HuH-7.5 (cell line): ENCODE results near the gene MBNL1.
"Not testable (repeated sequence)": the region's sequence is repeated elsewhere in the genome, so short reads cannot be mapped to it uniquely, and the experiment has no call there.

Experiments used
- DNase-seq: peaks from one replicate; pipeline ENCODE4 v3.0.0; 2011; ENCODE audit warnings: low spot score

The MBNL1 gene

GRCh38 chr3:152404976-152405375 is 136.2 kb downstream of the MBNL1 start:
- DNase-seq, result no peak

GRCh38 chr3:152405915-152406802 is 137.4 kb downstream of the MBNL1 start:
- DNase-seq, result no peak

- no peak for DNase-seq
Observed at GRCh38 chr3:152413240-152413639, 144.5 kb downstream of the MBNL1 start.

- no peak for DNase-seq
Observed at GRCh38 chr3:152416808-152417580, 148.3 kb downstream of the MBNL1 start.

- no peak for DNase-seq
Observed at GRCh38 chr3:152419748-152420147, 151.0 kb downstream of the MBNL1 start.

- no peak for DNase-seq
Observed at GRCh38 chr3:152421162-152421561, 152.4 kb downstream of the MBNL1 start.

- no peak for DNase-seq
Observed at GRCh38 chr3:152426393-152426792, 157.7 kb downstream of the MBNL1 start.

- DNase-seq, result no peak
Observed at GRCh38 chr3:152428577-152428976, 159.8 kb downstream of the MBNL1 start.

- no peak for DNase-seq
Observed at GRCh38 chr3:152430223-152431002, 161.7 kb downstream of the MBNL1 start.

GRCh38 chr3:152434142-152434541 is 165.4 kb downstream of the MBNL1 start:
- no peak for DNase-seq

GRCh38 chr3:152435210-152435609 is 166.5 kb downstream of the MBNL1 start:
- DNase-seq, result not testable (repeated sequence)

GRCh38 chr3:152436707-152437590 is 168.2 kb downstream of the MBNL1 start:
- DNase-seq, result no peak

GRCh38 chr3:152438181-152438580 is 169.5 kb downstream of the MBNL1 start:
- no peak for DNase-seq

GRCh38 chr3:152438706-152439105 is 170.0 kb downstream of the MBNL1 start:
- DNase-seq, result no peak

GRCh38 chr3:152440243-152440642 is 171.5 kb downstream of the MBNL1 start:
- not testable (repeated sequence) for DNase-seq

GRCh38 chr3:152443212-152444023 is 174.7 kb downstream of the MBNL1 start:
- no peak for DNase-seq

- DNase-seq, result no peak
Observed at GRCh38 chr3:152444029-152444641, 175.4 kb downstream of the MBNL1 start.

GRCh38 chr3:152445212-152445611 is 176.5 kb downstream of the MBNL1 start:
- no peak for DNase-seq

- no peak for DNase-seq
Observed at GRCh38 chr3:152446495-152446894, 177.8 kb downstream of the MBNL1 start.

- no peak for DNase-seq
Observed at GRCh38 chr3:152447511-152447910, 178.8 kb downstream of the MBNL1 start.
